Gastrocnemius medialis (tissue), 4 donors: ENCODE data around the gene IFT80. TPM values are rescaled to one million over a fixed set of nuclear protein-coding genes. Genes with fewer than 3 reads are reported as not detected.

Source experiments
- ATAC-seq, 2 donors: fragments of 150-250 bp; one replicate each; pipeline ENCODE4 v1.9.1; 2016
- DNase-seq, 2 donors: peaks; one replicate each; pipeline ENCODE4 v3.0.0-alpha.2; 2019
- H3K27ac ChIP-seq, 4 donors: fragments of 200-600 bp; sonication (generic); 1 replicate in 1 of 4; 2 replicates in 3 of 4; pipeline ENCODE4 v1.5.1; 2016 to 2018; ENCODE audit warnings: mild to moderate bottlenecking in 2 of 4, moderate library complexity in 1 of 4
- H3K27me3 ChIP-seq, 3 donors: fragments of 200-600 bp; sonication (generic) in 2 of 3; 1 replicate in 1 of 3; 2 replicates in 2 of 3; pipeline versions ENCODE4 v1.5.1 to v1.6.0; 2016 to 2019; ENCODE audit warnings: mild to moderate bottlenecking in 1 of 3, moderate library complexity in 1 of 3
- H3K36me3 ChIP-seq, 2 donors: fragments of 200-600 bp; sonication (generic) in 1 of 2; one replicate each; pipeline ENCODE4 v1.5.1; 2017 to 2018
- H3K4me1 ChIP-seq, 2 donors: fragments of 200-600 bp; sonication (generic) in 1 of 2; one replicate each; pipeline ENCODE4 v1.5.1; 2016 to 2017; ENCODE audit warnings: mild to moderate bottlenecking in 2 of 2
- H3K4me3 ChIP-seq, 4 donors: fragments of 200-600 bp; sonication (generic) in 3 of 4; 1 replicate in 1 of 4; 2 replicates in 3 of 4; pipeline ENCODE4 v1.5.1; 2016 to 2019; ENCODE audit warnings: mild to moderate bottlenecking in 2 of 4
- H3K9me3 ChIP-seq, 3 donors: fragments of 200-600 bp; sonication (generic) in 2 of 3; 1 replicate in 1 of 3; 2 replicates in 2 of 3; pipeline ENCODE4 v1.5.1; 2016 to 2019
- CTCF ChIP-seq, 5 experiments: fragments of 450-650 bp in 3 of 5; fragments of 200-600 bp in 2 of 5; sonication (generic) in 2 of 5; IDR thresholded peaks in 4 of 5; conservative IDR thresholded peaks in 1 of 5; 1 replicate in 4 of 5; 2 replicates in 1 of 5; pipeline ENCODE4 v1.5.1; 2016 to 2019; ENCODE audit warnings: antibody characterized with exemption in 5 of 5, mild to moderate bottlenecking in 3 of 5, moderate library complexity in 3 of 5
- POLR2A ChIP-seq, 2 donors: fragments of 450-650 bp; IDR thresholded peaks; one replicate each; pipeline ENCODE4 v1.6.1; 2017; ENCODE audit warnings: antibody characterized with exemption in 2 of 2, mild to moderate bottlenecking in 2 of 2, moderate library complexity in 2 of 2
- in situ Hi-C, 4 donors: fragments of 200-750 bp; cut with MboI; loops; one replicate each; pipeline versions ENCODE4 v1.15.0 to v1.8.0; 2017; ENCODE audit warnings: low sequenced_read_pairs in 4 of 4
- intact Hi-C: fragments of 100-400 bp; cut with DNase I; formaldehyde crosslinking; loops from one replicate; pipeline ENCODE4 v1.15.1; 2023; ENCODE audit warnings: low total_unique reads
- total RNA-seq, 4 donors: library from RNA; depleted of rRNA; stranded (reverse); fragments of >200 nt; gene quantifications; one replicate each; pipeline versions ENCODE4 v1.1.0 to v1.2.3, GENCODE V29; 2016

The IFT80 gene
- total RNA-seq, 4 donors from 2014 or later, result 3.9 to 7.9 (median 6.0) TPM

- intact Hi-C loops (no loop called here), in situ Hi-C loops (no loop called here)
- Histone ChIP-seq H3K27me3 (peaks cover 18 to 32% (median 26%) of the 10 kb centered on the region in 3 donors), H3K4me3 (no peak overlapping the region), H3K36me3 (no peaks in the 10 kb centered on the region), H3K27ac (no peak overlapping the region), H3K9me3 (no peaks in the 10 kb centered on the region), H3K4me1 (no peaks in the 10 kb centered on the region)
- no peak for ATAC-seq
- DNase-seq, result no peak
- no peak for TF ChIP-seq CTCF (IDR thresholded peaks at IDR 0.05 in 4 of 5, conservative IDR thresholded peaks at IDR 0.05 in 1 of 5)
- TF ChIP-seq POLR2A (IDR thresholded peaks at IDR 0.05), result no peak
These were observed 167.0 kb downstream of the IFT80 start for GRCh38 chr3:160232014-160232413.

- TF ChIP-seq CTCF (IDR thresholded peaks at IDR 0.05 in 4 of 5, conservative IDR thresholded peaks at IDR 0.05 in 1 of 5) (no peak), POLR2A (IDR thresholded peaks at IDR 0.05) (no peak)
- intact Hi-C loops, result no loop called here
- no peaks in the 10 kb centered on the region for H3K36me3 ChIP-seq
- in situ Hi-C loops, result no loop called here
- no peak for DNase-seq
- peaks cover 30 to 58% (median 51%) of the 10 kb centered on the region in 3 donors for H3K27me3 ChIP-seq
- H3K4me3 ChIP-seq, result no peak overlapping the region
- H3K4me1 ChIP-seq, result peaks cover 0 to 19% of the 10 kb centered on the region in 2 donors
- H3K27ac ChIP-seq, result no peak overlapping the region
- no peak for ATAC-seq
- no peaks in the 10 kb centered on the region for H3K9me3 ChIP-seq
These were observed 171.6 kb downstream of the IFT80 start for GRCh38 chr3:160227419-160227818.

GRCh38 chr3:160226026-160226907 is 172.8 kb downstream of the IFT80 start:
- in situ Hi-C loops (no loop called here), intact Hi-C loops (no loop called here)
- Histone ChIP-seq H3K4me3 (peak overlapping the region; percentile 22 to 66 (median 50)), H3K36me3 (no peaks in the 10 kb centered on the region), H3K27ac (no peak overlapping the region), H3K9me3 (no peaks in the 10 kb centered on the region), H3K4me1 (peaks cover 0 to 19% of the 10 kb centered on the region in 2 donors), H3K27me3 (peaks cover 30 to 58% (median 51%) of the 10 kb centered on the region in 3 donors)
- TF ChIP-seq POLR2A (IDR thresholded peaks at IDR 0.05), result no peak
- no peak for TF ChIP-seq CTCF (IDR thresholded peaks at IDR 0.05 in 4 of 5, conservative IDR thresholded peaks at IDR 0.05 in 1 of 5)
- ATAC-seq (no peak), DNase-seq (no peak)

GRCh38 chr3:160225176-160226025 is 173.6 kb downstream of the IFT80 start, which contains the start of gene C3orf80:
Gene C3orf80 (plus strand): TSS chr3:160225422. CDS start chr3:160225636, 214 bp downstream.
- Histone ChIP-seq H3K9me3 (no peaks in the 10 kb centered on the region), H3K4me1 (peaks cover 0 to 19% of the 10 kb centered on the region in 2 donors), H3K4me3 (peak within 1 kb of the TSS; percentile 22 to 66 (median 50)), H3K27ac (no peak within 1 kb of the TSS), H3K27me3 (peaks cover 30 to 57% (median 51%) of the 10 kb centered on the region in 3 donors), H3K36me3 (no peaks in the 10 kb centered on the region)
- peak; percentile 26 to 65 for ATAC-seq
- in situ Hi-C loops (no loop called here), intact Hi-C loops (no loop called here)
- TF ChIP-seq CTCF (IDR thresholded peaks at IDR 0.05 in 4 of 5, conservative IDR thresholded peaks at IDR 0.05 in 1 of 5), result peak in 1 of 5 experiments; percentile 6
- no peak for TF ChIP-seq POLR2A (IDR thresholded peaks at IDR 0.05)
- no peak for DNase-seq
